ENCODE results near the gene COL20A1. TPM values are rescaled to one million over a fixed set of nuclear protein-coding genes. Genes with fewer than 3 reads are reported as not detected.

Gene COL20A1
- total and polyA plus RNA-seq, 8 donors = 0.53 to 2.4 TPM; not detected in 6

GRCh38 chr20:63351326-63351700, 58.3 kb downstream of the COL20A1 start:
- Histone ChIP-seq H3K4me3 (no peak overlapping the region), H3K4me1 (peaks cover 0 to 11% (median 0%) of the 10 kb centered on the region in 4 donors), H3K36me3 (no peaks in the 10 kb centered on the region), H3K27me3 (peaks cover 0 to 80% (median 10%) of the 10 kb centered on the region in 3 donors), H3K9me3 (no peaks in the 10 kb centered on the region), H3K27ac (no peak overlapping the region)
- intact Hi-C loops (cut with DNase I; ENCODE audit: low total_unique reads) = no loop called here
- DNase-seq = no peak
- TF ChIP-seq POLR2A (IDR thresholded peaks at IDR 0.05) (no peak), EP300 (IDR thresholded peaks at IDR 0.05) (no peak), POLR2AphosphoS5 (IDR thresholded peaks at IDR 0.05) (no peak)
- TF ChIP-seq, protein P1, sequence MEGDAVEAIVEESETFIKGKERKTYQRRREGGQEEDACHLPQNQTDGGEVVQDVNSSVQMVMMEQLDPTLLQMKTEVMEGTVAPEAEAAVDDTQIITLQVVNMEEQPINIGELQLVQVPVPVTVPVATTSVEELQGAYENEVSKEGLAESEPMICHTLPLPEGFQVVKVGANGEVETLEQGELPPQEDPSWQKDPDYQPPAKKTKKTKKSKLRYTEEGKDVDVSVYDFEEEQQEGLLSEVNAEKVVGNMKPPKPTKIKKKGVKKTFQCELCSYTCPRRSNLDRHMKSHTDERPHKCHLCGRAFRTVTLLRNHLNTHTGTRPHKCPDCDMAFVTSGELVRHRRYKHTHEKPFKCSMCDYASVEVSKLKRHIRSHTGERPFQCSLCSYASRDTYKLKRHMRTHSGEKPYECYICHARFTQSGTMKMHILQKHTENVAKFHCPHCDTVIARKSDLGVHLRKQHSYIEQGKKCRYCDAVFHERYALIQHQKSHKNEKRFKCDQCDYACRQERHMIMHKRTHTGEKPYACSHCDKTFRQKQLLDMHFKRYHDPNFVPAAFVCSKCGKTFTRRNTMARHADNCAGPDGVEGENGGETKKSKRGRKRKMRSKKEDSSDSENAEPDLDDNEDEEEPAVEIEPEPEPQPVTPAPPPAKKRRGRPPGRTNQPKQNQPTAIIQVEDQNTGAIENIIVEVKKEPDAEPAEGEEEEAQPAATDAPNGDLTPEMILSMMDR (IDR thresholded peaks at IDR 0.05) = no peak
- WGBS, 5 donors = 82 to 89% (median 87%) methylated on average over 12 of the region's 12 CpGs

DNA sequence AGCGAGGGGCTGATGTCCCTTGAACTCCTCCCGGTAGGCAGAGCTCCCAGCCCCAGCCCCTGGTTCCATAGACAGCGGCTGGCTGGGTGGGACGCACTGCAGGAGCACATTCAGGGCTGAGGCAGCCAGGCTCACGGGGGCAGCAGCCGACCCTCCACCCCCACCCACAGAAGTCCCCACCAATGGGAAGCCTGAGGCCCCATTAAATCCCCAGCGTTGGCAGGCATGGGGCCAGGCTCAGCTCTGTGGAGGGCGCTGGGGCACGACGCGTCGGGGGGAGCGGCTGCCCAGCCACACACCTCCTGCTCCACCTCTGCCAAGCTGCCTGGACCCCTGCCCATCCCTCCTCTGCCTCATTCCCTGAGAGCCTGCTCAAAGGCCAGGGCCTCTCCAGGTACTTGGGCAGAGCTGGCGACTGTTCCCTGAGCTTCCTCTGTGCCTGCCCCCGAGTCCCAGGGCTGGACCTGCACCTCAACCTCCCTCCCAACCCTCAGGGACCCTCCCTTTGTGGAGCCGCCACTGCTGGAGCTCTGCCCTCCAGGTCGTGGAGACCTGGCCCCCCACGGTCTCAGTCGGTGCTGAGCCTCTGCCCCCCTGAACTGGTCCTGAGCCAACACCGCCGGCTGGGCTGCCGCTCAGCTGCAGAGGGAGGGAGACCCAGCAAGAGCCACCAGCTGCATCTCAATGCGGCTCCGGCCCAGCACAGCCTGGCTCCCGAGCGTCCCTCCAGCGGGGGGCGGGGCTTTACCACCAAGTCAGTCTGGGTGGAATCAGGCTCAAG, 59.0 kb downstream of the COL20A1 start:
- WGBS, 5 donors = 25 to 52% (median 44%) methylated on average over 10 to 28 of the region's 28 CpGs

DNA sequence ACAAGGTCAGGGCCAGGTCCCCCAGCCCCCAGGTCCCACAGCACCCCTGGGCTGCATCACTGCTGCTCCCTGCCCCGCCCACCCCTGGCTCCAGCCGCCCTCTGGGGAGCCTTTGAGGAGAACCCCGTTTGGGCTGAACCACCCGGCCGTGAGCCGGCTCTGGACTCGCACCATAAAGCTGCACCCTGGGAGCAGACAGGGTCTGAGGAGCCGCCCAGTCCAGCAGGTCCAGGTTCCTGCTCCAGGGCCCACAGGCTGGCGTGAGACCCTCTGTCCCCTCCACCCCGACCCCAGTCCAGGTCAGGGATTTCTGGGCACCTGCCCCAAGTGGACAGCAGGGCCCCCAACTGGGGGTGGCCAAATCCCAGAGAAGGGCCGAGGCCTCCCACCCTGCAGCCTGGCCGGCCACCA, 59.8 kb downstream of the COL20A1 start:
- 21 to 49% (median 46%) methylated on average over 6 to 12 of the region's 12 CpGs; no CpG with 5 or more reads in 1 of the 5 donors for WGBS, 5 donors
- H3K36me3 ChIP-seq = no peaks in the 10 kb centered on the region
- TF ChIP-seq EP300 (IDR thresholded peaks at IDR 0.05) (no peak), POLR2AphosphoS5 (IDR thresholded peaks at IDR 0.05) (no peak), POLR2A (IDR thresholded peaks at IDR 0.05) (no peak)
- TF ChIP-seq, protein P1 (IDR thresholded peaks at IDR 0.05) = no peak
- no peak overlapping the region for H3K4me3 ChIP-seq
- no peak for DNase-seq
- H3K9me3 ChIP-seq = no peaks in the 10 kb centered on the region
- H3K27me3 ChIP-seq = peaks cover 0 to 76% (median 3%) of the 10 kb centered on the region in 3 donors
- intact Hi-C loops (cut with DNase I; ENCODE audit: low total_unique reads) = no loop called here
- H3K4me1 ChIP-seq = peaks cover 0 to 11% (median under 1%) of the 10 kb centered on the region in 4 donors
- no peak overlapping the region for H3K27ac ChIP-seq

More for the DNA sequence above, 59.0 kb downstream of the COL20A1 start:
- Histone ChIP-seq H3K4me1 (peaks cover 0 to 11% (median 0%) of the 10 kb centered on the region in 4 donors), H3K9me3 (no peaks in the 10 kb centered on the region), H3K27ac (no peak overlapping the region), H3K4me3 (no peak overlapping the region), H3K36me3 (no peaks in the 10 kb centered on the region), H3K27me3 (peaks cover 0 to 78% (median 4%) of the 10 kb centered on the region in 3 donors)
- intact Hi-C loops (cut with DNase I; ENCODE audit: low total_unique reads) = no loop called here
- TF ChIP-seq, protein P1 (IDR thresholded peaks at IDR 0.05) = no peak
- TF ChIP-seq EP300 (IDR thresholded peaks at IDR 0.05) (no peak), POLR2A (IDR thresholded peaks at IDR 0.05) (no peak), POLR2AphosphoS5 (IDR thresholded peaks at IDR 0.05) (no peak)
- peak in 1 of 2 donors; percentile 77 for DNase-seq

GRCh38 chr20:63354636-63355350, 61.8 kb downstream of the COL20A1 start:
- no peak overlapping the region for H3K4me3 ChIP-seq
- 73 to 81% (median 81%) methylated on average over 13 to 25 of the region's 25 CpGs for WGBS, 5 donors
- H3K4me1 ChIP-seq = peaks cover 0 to 18% (median 4%) of the 10 kb centered on the region in 4 donors
- peaks cover 0 to 76% (median 17%) of the 10 kb centered on the region in 3 donors for H3K27me3 ChIP-seq
- TF ChIP-seq, protein P1 (IDR thresholded peaks at IDR 0.05) = no peak
- TF ChIP-seq POLR2AphosphoS5 (IDR thresholded peaks at IDR 0.05) (no peak), POLR2A (IDR thresholded peaks at IDR 0.05) (no peak), EP300 (IDR thresholded peaks at IDR 0.05) (no peak)
- no peak for DNase-seq
- intact Hi-C loops (cut with DNase I; ENCODE audit: low total_unique reads) = no loop called here
- H3K36me3 ChIP-seq = no peaks in the 10 kb centered on the region
- H3K27ac ChIP-seq = no peak overlapping the region
- H3K9me3 ChIP-seq = no peaks in the 10 kb centered on the region

All from stomach (tissue), 9 donors.